K562 (cell line): ENCODE measurements around the gene FXYD4. TPM values are rescaled to one million over a fixed set of nuclear protein-coding genes. Genes with fewer than 3 reads are reported as not detected.

Source experiments
- BCOR ChIP-seq: fragments of 450-650 bp; IDR thresholded peaks from 2 replicates; pipeline ENCODE4 v1.6.1; 2016
- BRD9 ChIP-seq: fragments of 450-650 bp; IDR thresholded peaks from 2 replicates; pipeline ENCODE4 v1.6.1; 2018; ENCODE audit warnings: low read depth; ENCODE audit not compliant: partially characterized antibody
- CBX3 ChIP-seq, 2 experiments: IDR thresholded peaks; 1 replicate in 1 of 2; 2 replicates in 1 of 2; pipeline ENCODE4 v1.6.1; 2012; ENCODE audit warnings: inconsistent platforms in 2 of 2, low read length in 2 of 2, borderline replicate concordance in 1 of 2, control low read depth in 1 of 2
- HBP1 ChIP-seq: fragments of 450-650 bp; formaldehyde crosslinking; IDR thresholded peaks from 2 replicates; pipeline ENCODE4 v1.4.0; 2022; ENCODE audit warnings: missing genetic modification characterization
- HDAC1 ChIP-seq, 2 experiments: fragments of 450-650 bp; IDR thresholded peaks; 2 replicates each; pipeline ENCODE4 v1.6.1; 2016 to 2017; ENCODE audit warnings: inconsistent platforms in 1 of 2, mild to moderate bottlenecking in 1 of 2, moderate library complexity in 1 of 2
- L3MBTL2 ChIP-seq: fragments of 450-650 bp; IDR thresholded peaks from 2 replicates; pipeline ENCODE4 v1.6.1; 2016; ENCODE audit warnings: mild to moderate bottlenecking, moderate library complexity
- NCOR1 ChIP-seq: fragments of 450-650 bp; IDR thresholded peaks from 2 replicates; pipeline ENCODE4 v1.6.1; 2016; ENCODE audit warnings: mild to moderate bottlenecking, moderate library complexity
- NR2C1 ChIP-seq, 2 experiments: fragments of 450-650 bp; IDR thresholded peaks; 2 replicates each; pipeline ENCODE4 v1.6.1; 2017; ENCODE audit warnings: mild to moderate bottlenecking in 2 of 2, antibody characterized with exemption in 1 of 2, inconsistent platforms in 1 of 2, missing compliant biosample characterization in 1 of 2, missing genetic modification characterization in 1 of 2
- NRF1 ChIP-seq, 2 experiments: fragments of 450-650 bp; IDR thresholded peaks in 1 of 2; conservative IDR thresholded peaks in 1 of 2; 2 replicates each; pipeline ENCODE4 v1.6.1; 2014; ENCODE audit warnings: mild to moderate bottlenecking in 2 of 2
- PCBP1 ChIP-seq: fragments of 200-400 bp; formaldehyde crosslinking; IDR thresholded peaks from 2 replicates; pipeline ENCODE4 v1.6.1; 2018; ENCODE audit warnings: mild to moderate bottlenecking, low read depth, low read length; ENCODE audit not compliant: poor library complexity, severe bottlenecking
- POLR2G ChIP-seq: fragments of 200-400 bp; formaldehyde crosslinking; IDR thresholded peaks from 2 replicates; pipeline ENCODE4 v1.6.1; 2017; ENCODE audit warnings: low read depth, mild to moderate bottlenecking, antibody characterized with exemption, low read length, moderate library complexity
- RCOR1 ChIP-seq, 2 experiments: IDR thresholded peaks; 2 replicates each; pipeline ENCODE4 v1.6.1; 2012; ENCODE audit warnings: low read depth in 2 of 2, low read length in 2 of 2, borderline replicate concordance in 1 of 2, improper control_type of control experiment in 1 of 2
- SOX6 ChIP-seq: fragments of 450-650 bp; IDR thresholded peaks from 2 replicates; pipeline ENCODE4 v1.6.1; 2014; ENCODE audit warnings: mild to moderate bottlenecking
- TBP ChIP-seq: optimal IDR thresholded peaks from 2 replicates; pipeline ENCODE3; 2011; ENCODE audit warnings: low read depth, low read length, improper control_type of control experiment
- YY1 ChIP-seq, 3 experiments: IDR thresholded peaks; 2 replicates each; pipeline ENCODE4 v1.6.1; 2011; ENCODE audit warnings: low read length in 2 of 3, mild to moderate bottlenecking in 2 of 3, moderate library complexity in 2 of 3, borderline replicate concordance in 1 of 3, control low read depth in 1 of 3, low read depth in 1 of 3; ENCODE audit not compliant: insufficient read depth in 3 of 3, insufficient replicate concordance in 2 of 3, control insufficient read depth in 1 of 3, insufficient read length in 1 of 3; ENCODE audit errors: extremely low read depth in 1 of 3
- ZBTB11 ChIP-seq, 3 experiments: fragments of 200-800 bp in 1 of 3; fragments of 250-450 bp in 1 of 3; fragments of 450-650 bp in 1 of 3; sonication (Bioruptor Pico) in 1 of 3; sonication (Bioruptor generic) in 1 of 3; formaldehyde crosslinking in 1 of 3; IDR thresholded peaks; 2 replicates each; pipeline versions ENCODE4 v1.6.1 to v1.8.0; 2016 to 2022; ENCODE audit warnings: mild to moderate bottlenecking in 2 of 3, missing genetic modification characterization in 2 of 3, missing compliant biosample characterization in 1 of 3, moderate library complexity in 1 of 3
- ZC3H11A ChIP-seq: IDR thresholded peaks from 2 replicates; pipeline ENCODE4 v1.6.1; 2012; ENCODE audit warnings: low read depth, low read length, improper control_type of control experiment
- ZKSCAN1 ChIP-seq: fragments of 150-350 bp; IDR thresholded peaks from 2 replicates; pipeline ENCODE4 v1.6.1; 2016; ENCODE audit warnings: low read depth, low read length
- ZNF253 ChIP-seq: fragments of 250-450 bp; sonication (Bioruptor Pico); conservative IDR thresholded peaks from 2 replicates; pipeline ENCODE4 v1.6.1; 2021; ENCODE audit warnings: mild to moderate bottlenecking
- ZNF395 ChIP-seq: fragments of 200-800 bp; sonication (Bioruptor generic); IDR thresholded peaks from 2 replicates; pipeline ENCODE4 v1.6.1; 2017; ENCODE audit warnings: missing genetic modification characterization, missing compliant biosample characterization
- polyA plus RNA-seq, 8 experiments: library from polyadenylated mRNA; depleted of rRNA in 4 of 8; stranded (reverse) in 5 of 8; unstranded in 3 of 8; fragments of >200 nt; fragmentation: Nextera tagmentation in 2 of 8; fragmentation: Illumina TruSeq in 1 of 8; extraction: Ambion mirVana in 2 of 8; extraction: Trizol in 1 of 8; gene quantifications; 2 replicates each; pipeline versions ENCODE4 v1.2.1 to v1.2.3, GENCODE V29; 2011 to 2014; ENCODE audit warnings: inconsistent platforms in 1 of 8, missing spikeins in 1 of 8
- total RNA-seq, 7 experiments: library from RNA; depleted of rRNA in 6 of 7; stranded (reverse); fragments of >200 nt in 6 of 7; fragmentation: Illumina TruSeq in 2 of 7; extraction: Trizol in 2 of 7; gene quantifications; 2 replicates each; pipeline versions ENCODE4 v1.2.1 to v1.2.3, GENCODE V29; 2011 to 2021; ENCODE audit warnings: low replicate concordance in 1 of 7

The FXYD4 gene
- total and polyA plus RNA-seq, 9 of the 15 experiments (the other 6 are each of a cell fraction or from before 2014, with no cell fraction given), result not detected

GRCh38 chr10:43415544-43415943 lies 44.1 kb downstream of the FXYD4 start (continued):
- TF ChIP-seq CBX3 (IDR thresholded peaks at IDR 0.05; ENCODE audit: borderline replicate concordance in 1 of 2, low read length in 2 of 2) (peak in 1 of 2 experiments; percentile 64; a peak in 2 of 3 replicates), POLR2G (no peak), YY1 (IDR thresholded peaks at IDR 0.05; ENCODE audit: borderline replicate concordance in 1 of 3, control insufficient read depth in 1 of 3, extremely low read depth in 1 of 3, insufficient read depth in 3 of 3, insufficient read length in 1 of 3, insufficient replicate concordance in 2 of 3, low read depth in 1 of 3, low read length in 2 of 3) (no peak), NCOR1 (peak; percentile 83), NR2C1 (IDR thresholded peaks at IDR 0.05) (peak; percentile 72), NR2C1 (tag; IDR thresholded peaks at IDR 0.05) (peak; percentile 72), ZBTB11 (CRISPR knock-in tag; IDR thresholded peaks at IDR 0.05) (peak in 1 of 3 experiments; percentile 35; a peak in 1 of 6 replicates), BCOR (peak; percentile 75), ZNF253 (CRISPR knock-in tag) (no peak), ZNF395 (CRISPR knock-in tag) (peak; percentile 47; the same call in 1 of the 2 replicates), L3MBTL2 (peak; percentile 92), NRF1 (conservative IDR thresholded peaks at IDR 0.05 in 1 of 2, IDR thresholded peaks at IDR 0.05 in 1 of 2) (peak in 1 of 2 experiments; percentile 12; a peak in 1 of 4 replicates), TBP (peak; percentile 47), PCBP1 (no peak), RCOR1 (IDR thresholded peaks at IDR 0.05; ENCODE audit: borderline replicate concordance in 1 of 2, low read depth in 2 of 2, low read length in 2 of 2) (peak; percentile 78 to 97; a peak in 3 of 4 replicates), SOX6 (peak; percentile 81), BRD9 (peak; percentile 80), HDAC1 (IDR thresholded peaks at IDR 0.05) (peak in 1 of 2 experiments; percentile 66; a peak in 2 of 4 replicates), ZKSCAN1 (peak; percentile 48; the same call in 1 of the 2 replicates), HBP1 (no peak), ZC3H11A (no peak)
